Measurements from ENCODE around the gene FHL1. TPM values are rescaled to one million over a fixed set of nuclear protein-coding genes. Genes with fewer than 3 reads are reported as not detected.

Gene FHL1
- total RNA-seq, 1 donor from 2014 or later = 1,867 TPM

- H3K27ac ChIP-seq (replicated peaks) = peak overlapping the region; percentile 87
- H3K4me1 ChIP-seq = peaks cover 87% of the 10 kb centered on the region
- peak overlapping the region; percentile 19 for H3K4me3 ChIP-seq
- no peaks in the 10 kb centered on the region for H3K27me3 ChIP-seq (ENCODE audit: low read depth)
- intact Hi-C loops (cut with micrococcal nuclease) = no loop called here
- no peak for TF ChIP-seq CTCF (IDR thresholded peaks at IDR 0.05; ENCODE audit: borderline replicate concordance)
- no peaks in the 10 kb centered on the region for H3K36me3 ChIP-seq
- no peaks in the 10 kb centered on the region for H3K9me3 ChIP-seq (replicated peaks)
- DNase-seq = no peak
Observed at GRCh38 chrX:136183917-136184316, 36.6 kb downstream of the FHL1 start.

GRCh38 chrX:136185401-136186022, 38.2 kb downstream of the FHL1 start:
- no peak for TF ChIP-seq CTCF (IDR thresholded peaks at IDR 0.05; ENCODE audit: borderline replicate concordance)
- no peaks in the 10 kb centered on the region for H3K27me3 ChIP-seq (ENCODE audit: low read depth)
- H3K9me3 ChIP-seq (replicated peaks) = no peaks in the 10 kb centered on the region
- intact Hi-C loops (cut with micrococcal nuclease) = no loop called here
- H3K4me3 ChIP-seq = peak overlapping the region; percentile 35
- H3K27ac ChIP-seq (replicated peaks) = peak overlapping the region; percentile 87
- no peak for DNase-seq
- no peaks in the 10 kb centered on the region for H3K36me3 ChIP-seq
- H3K4me1 ChIP-seq = peaks cover 88% of the 10 kb centered on the region

GRCh38 chrX:136186023-136186413, 38.7 kb downstream of the FHL1 start:
- peak overlapping the region; percentile 35 for H3K4me3 ChIP-seq

GRCh38 chrX:136189222-136189621, 41.9 kb downstream of the FHL1 start:
- Histone ChIP-seq H3K9me3 (replicated peaks) (no peaks in the 10 kb centered on the region), H3K4me3 (no peak overlapping the region)
- intact Hi-C loops (cut with micrococcal nuclease) = no loop called here

More at GRCh38 chrX:136186023-136186413, 38.7 kb downstream of the FHL1 start:
- no peaks in the 10 kb centered on the region for H3K9me3 ChIP-seq (replicated peaks)
- no peaks in the 10 kb centered on the region for H3K36me3 ChIP-seq
- H3K27ac ChIP-seq (replicated peaks) = peak overlapping the region; percentile 87
- intact Hi-C loops (cut with micrococcal nuclease) = no loop called here
- peaks cover 88% of the 10 kb centered on the region for H3K4me1 ChIP-seq
- TF ChIP-seq CTCF (IDR thresholded peaks at IDR 0.05; ENCODE audit: borderline replicate concordance) = no peak
- no peak for DNase-seq
- H3K27me3 ChIP-seq (ENCODE audit: low read depth) = no peaks in the 10 kb centered on the region

GRCh38 chrX:136190038-136190713, 42.8 kb downstream of the FHL1 start:
- Histone ChIP-seq H3K27me3 (ENCODE audit: low read depth) (no peaks in the 10 kb centered on the region), H3K4me1 (peaks cover 88% of the 10 kb centered on the region), H3K27ac (replicated peaks) (peak overlapping the region; percentile 87), H3K36me3 (no peaks in the 10 kb centered on the region), H3K4me3 (no peak overlapping the region), H3K9me3 (replicated peaks) (no peaks in the 10 kb centered on the region)
- TF ChIP-seq CTCF (IDR thresholded peaks at IDR 0.05; ENCODE audit: borderline replicate concordance) = no peak
- intact Hi-C loops (cut with micrococcal nuclease) = no loop called here
- no peak for DNase-seq

More at GRCh38 chrX:136189222-136189621, 41.9 kb downstream of the FHL1 start:
- Histone ChIP-seq H3K36me3 (no peaks in the 10 kb centered on the region), H3K27ac (replicated peaks) (peak overlapping the region; percentile 87), H3K27me3 (ENCODE audit: low read depth) (no peaks in the 10 kb centered on the region), H3K4me1 (peaks cover 88% of the 10 kb centered on the region)
- TF ChIP-seq CTCF (IDR thresholded peaks at IDR 0.05; ENCODE audit: borderline replicate concordance) = peak; percentile 41
- DNase-seq = peak; percentile 44
